Vagina (tissue), 2 donors: ENCODE data around the gene BEX3.

ENCODE experiments used
- POLR2AphosphoS5 ChIP-seq, 2 donors: sonication (generic); formaldehyde crosslinking; IDR thresholded peaks; one replicate each; pipeline ENCODE4 v1.9.0; 2017; ENCODE audit warnings: antibody characterized with exemption in 2 of 2, mild to moderate bottlenecking in 2 of 2, low read depth in 1 of 2; ENCODE audit not compliant: insufficient read depth in 1 of 2
- TF ChIP-seq, protein P1 (sequence below), 3 experiments: fragments of 450-650 bp in 2 of 3; fragments of 200-600 bp in 1 of 3; sonication (generic) in 1 of 3; IDR thresholded peaks; one replicate each; pipeline ENCODE4 v1.5.1; 2017 to 2019; ENCODE audit warnings: antibody characterized with exemption in 3 of 3, mild to moderate bottlenecking in 2 of 3, moderate library complexity in 2 of 3

DNA sequence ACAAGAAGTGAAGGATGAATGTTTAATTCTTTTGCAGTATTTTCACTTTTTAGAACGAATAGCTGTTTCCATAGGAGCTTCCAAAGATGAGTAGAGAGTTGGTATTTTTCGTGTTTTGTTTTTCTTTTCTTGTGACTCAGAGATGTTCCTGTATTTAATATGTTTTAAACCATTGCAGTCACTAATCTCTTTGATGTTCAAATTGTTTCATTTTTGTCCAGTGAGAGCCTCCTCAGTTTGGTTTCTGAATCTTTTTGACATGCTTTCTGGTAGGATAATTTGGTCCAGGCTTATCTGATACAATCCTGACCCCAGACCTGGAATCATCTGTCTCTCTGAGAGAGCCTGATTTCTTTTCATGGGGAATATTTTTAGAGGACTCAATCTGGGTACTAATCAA, 41.6 kb downstream of the BEX3 start:
- TF ChIP-seq, protein P1, sequence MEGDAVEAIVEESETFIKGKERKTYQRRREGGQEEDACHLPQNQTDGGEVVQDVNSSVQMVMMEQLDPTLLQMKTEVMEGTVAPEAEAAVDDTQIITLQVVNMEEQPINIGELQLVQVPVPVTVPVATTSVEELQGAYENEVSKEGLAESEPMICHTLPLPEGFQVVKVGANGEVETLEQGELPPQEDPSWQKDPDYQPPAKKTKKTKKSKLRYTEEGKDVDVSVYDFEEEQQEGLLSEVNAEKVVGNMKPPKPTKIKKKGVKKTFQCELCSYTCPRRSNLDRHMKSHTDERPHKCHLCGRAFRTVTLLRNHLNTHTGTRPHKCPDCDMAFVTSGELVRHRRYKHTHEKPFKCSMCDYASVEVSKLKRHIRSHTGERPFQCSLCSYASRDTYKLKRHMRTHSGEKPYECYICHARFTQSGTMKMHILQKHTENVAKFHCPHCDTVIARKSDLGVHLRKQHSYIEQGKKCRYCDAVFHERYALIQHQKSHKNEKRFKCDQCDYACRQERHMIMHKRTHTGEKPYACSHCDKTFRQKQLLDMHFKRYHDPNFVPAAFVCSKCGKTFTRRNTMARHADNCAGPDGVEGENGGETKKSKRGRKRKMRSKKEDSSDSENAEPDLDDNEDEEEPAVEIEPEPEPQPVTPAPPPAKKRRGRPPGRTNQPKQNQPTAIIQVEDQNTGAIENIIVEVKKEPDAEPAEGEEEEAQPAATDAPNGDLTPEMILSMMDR (IDR thresholded peaks at IDR 0.05), result no peak
- TF ChIP-seq POLR2AphosphoS5 (IDR thresholded peaks at IDR 0.05; ENCODE audit: insufficient read depth in 1 of 2, low read depth in 1 of 2), result no peak
